HCT116 (cell line): Measurements from ENCODE around the gene SPSB1.

Experiments
- POLR2A ChIP-seq: IDR thresholded peaks from 2 replicates; pipeline ENCODE4 v1.7.0; 2011; ENCODE audit warnings: borderline replicate concordance; ENCODE audit not compliant: insufficient read depth, insufficient read length; ENCODE audit errors: extremely low read depth
- POLR2AphosphoS5 ChIP-seq: IDR thresholded peaks from 2 replicates; pipeline ENCODE4 v1.6.1; 2011; ENCODE audit warnings: mild to moderate bottlenecking, low read depth, low read length, moderate library complexity
- SP1 ChIP-seq: IDR thresholded peaks from 2 replicates; pipeline ENCODE4 v1.6.1; 2012; ENCODE audit warnings: low read depth
- TF ChIP-seq, protein P1 (sequence below), 3 experiments: fragments of 200-600 bp in 1 of 3; sonication (generic) in 1 of 3; IDR thresholded peaks in 2 of 3; conservative IDR thresholded peaks in 1 of 3; 2 replicates each; pipeline ENCODE4 v1.5.1; 2012 to 2017; ENCODE audit warnings: low read depth in 2 of 3, low read length in 2 of 3, antibody characterized with exemption in 1 of 3, borderline replicate concordance in 1 of 3, control low read depth in 1 of 3, mild to moderate bottlenecking in 1 of 3, mixed read lengths in 1 of 3, mixed run types in 1 of 3, moderate library complexity in 1 of 3; ENCODE audit not compliant: insufficient read depth in 1 of 3
- TF ChIP-seq, protein P2 (sequence below): IDR thresholded peaks from 2 replicates; pipeline ENCODE4 v1.6.1; 2012

DNA sequence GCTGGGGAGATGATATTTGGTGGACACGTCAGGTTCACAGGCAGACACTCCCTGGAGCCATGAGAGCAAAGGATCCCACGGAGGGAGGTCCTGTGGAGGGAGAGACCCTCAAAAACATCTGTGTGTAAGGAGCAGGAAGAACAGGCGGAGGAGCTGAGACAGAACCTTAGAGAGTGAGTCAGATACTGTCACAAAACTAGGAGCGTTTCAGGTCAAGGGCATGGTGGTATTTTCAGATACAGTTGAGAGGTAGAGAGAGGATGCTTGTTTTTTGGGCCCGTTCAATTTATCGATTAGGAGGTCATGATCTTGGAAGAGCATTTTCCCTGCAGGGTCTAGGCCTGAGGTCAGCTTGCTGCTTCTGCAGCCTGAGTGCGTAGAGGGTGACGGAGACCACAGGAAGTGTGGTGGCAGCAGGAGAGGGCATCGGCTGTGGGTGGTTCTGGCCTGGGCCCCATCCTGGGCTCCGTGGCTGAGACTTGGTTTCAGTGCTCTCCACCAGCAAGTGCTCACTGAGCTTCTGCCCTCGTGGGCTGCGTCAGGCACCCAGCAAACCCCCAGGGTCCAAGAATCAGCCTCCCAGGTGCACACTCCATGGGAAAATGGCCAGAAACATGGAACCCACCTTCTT, 39.9 kb downstream of the SPSB1 start:
- TF ChIP-seq, protein P1, sequence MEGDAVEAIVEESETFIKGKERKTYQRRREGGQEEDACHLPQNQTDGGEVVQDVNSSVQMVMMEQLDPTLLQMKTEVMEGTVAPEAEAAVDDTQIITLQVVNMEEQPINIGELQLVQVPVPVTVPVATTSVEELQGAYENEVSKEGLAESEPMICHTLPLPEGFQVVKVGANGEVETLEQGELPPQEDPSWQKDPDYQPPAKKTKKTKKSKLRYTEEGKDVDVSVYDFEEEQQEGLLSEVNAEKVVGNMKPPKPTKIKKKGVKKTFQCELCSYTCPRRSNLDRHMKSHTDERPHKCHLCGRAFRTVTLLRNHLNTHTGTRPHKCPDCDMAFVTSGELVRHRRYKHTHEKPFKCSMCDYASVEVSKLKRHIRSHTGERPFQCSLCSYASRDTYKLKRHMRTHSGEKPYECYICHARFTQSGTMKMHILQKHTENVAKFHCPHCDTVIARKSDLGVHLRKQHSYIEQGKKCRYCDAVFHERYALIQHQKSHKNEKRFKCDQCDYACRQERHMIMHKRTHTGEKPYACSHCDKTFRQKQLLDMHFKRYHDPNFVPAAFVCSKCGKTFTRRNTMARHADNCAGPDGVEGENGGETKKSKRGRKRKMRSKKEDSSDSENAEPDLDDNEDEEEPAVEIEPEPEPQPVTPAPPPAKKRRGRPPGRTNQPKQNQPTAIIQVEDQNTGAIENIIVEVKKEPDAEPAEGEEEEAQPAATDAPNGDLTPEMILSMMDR (IDR thresholded peaks at IDR 0.05 in 2 of 3, conservative IDR thresholded peaks at IDR 0.05 in 1 of 3; ENCODE audit: borderline replicate concordance in 1 of 3, insufficient read depth in 1 of 3, low read depth in 2 of 3, low read length in 2 of 3): no peak
- TF ChIP-seq POLR2AphosphoS5: no peak
- no peak for TF ChIP-seq SP1
- TF ChIP-seq, protein P2, sequence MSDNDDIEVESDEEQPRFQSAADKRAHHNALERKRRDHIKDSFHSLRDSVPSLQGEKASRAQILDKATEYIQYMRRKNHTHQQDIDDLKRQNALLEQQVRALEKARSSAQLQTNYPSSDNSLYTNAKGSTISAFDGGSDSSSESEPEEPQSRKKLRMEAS: no peak
- no peak for TF ChIP-seq POLR2A
